GM18951 (cell line): ENCODE measurements around the gene CAMK1G.

Experiments
- POLR2A ChIP-seq: IDR thresholded peaks from 4 replicates; pipeline ENCODE4 v1.6.1; 2011; ENCODE audit warnings: mild to moderate bottlenecking; ENCODE audit not compliant: insufficient read length, insufficient read depth; ENCODE audit errors: extremely low read depth
- in situ Hi-C: fragments of 300-500 bp; cut with MboI; formaldehyde crosslinking; loops from one replicate; pipeline ENCODE4 v1.12.0; 2022; ENCODE audit warnings: low sequenced_read_pairs, mixed read lengths, inconsistent platforms; ENCODE audit not compliant: unreplicated experiment

CAMK1G gene

GRCh38 chr1:209614151-209614420, 30.6 kb downstream of the CAMK1G start:
- TF ChIP-seq POLR2A, result no peak
- in situ Hi-C loops, result no loop called here

- TF ChIP-seq POLR2A, result no peak
- in situ Hi-C loops, result no loop called here
Measured at GRCh38 chr1:209614906-209615305, 31.4 kb downstream of the CAMK1G start.

- in situ Hi-C loops, result no loop called here
- no peak for TF ChIP-seq POLR2A
Measured at GRCh38 chr1:209616366-209617046, 33.0 kb downstream of the CAMK1G start.

- TF ChIP-seq POLR2A, result no peak
- in situ Hi-C loops, result no loop called here
Measured at GRCh38 chr1:209617047-209617673, 33.6 kb downstream of the CAMK1G start.

- in situ Hi-C loops, result no loop called here
Measured at GRCh38 chr1:209617755-209618154, 34.2 kb downstream of the CAMK1G start.

GRCh38 chr1:209618291-209618690, 34.8 kb downstream of the CAMK1G start:
- in situ Hi-C loops, result no loop called here
- TF ChIP-seq POLR2A, result no peak

More at GRCh38 chr1:209617755-209618154, 34.2 kb downstream of the CAMK1G start:
- TF ChIP-seq POLR2A, result no peak

- TF ChIP-seq POLR2A, result no peak
- in situ Hi-C loops, result no loop called here
Measured at GRCh38 chr1:209618756-209619420, 35.4 kb downstream of the CAMK1G start.

GRCh38 chr1:209619696-209620486, 36.4 kb downstream of the CAMK1G start:
- in situ Hi-C loops, result no loop called here
- TF ChIP-seq POLR2A, result no peak

- in situ Hi-C loops, result no loop called here
- no peak for TF ChIP-seq POLR2A
Measured at GRCh38 chr1:209620487-209620884, 37.0 kb downstream of the CAMK1G start.

- in situ Hi-C loops, result no loop called here
Measured at GRCh38 chr1:209621286-209621685, 37.8 kb downstream of the CAMK1G start.

GRCh38 chr1:209621741-209622655, 38.5 kb downstream of the CAMK1G start:
- in situ Hi-C loops, result no loop called here

More at GRCh38 chr1:209621286-209621685, 37.8 kb downstream of the CAMK1G start:
- no peak for TF ChIP-seq POLR2A

More at GRCh38 chr1:209621741-209622655, 38.5 kb downstream of the CAMK1G start:
- TF ChIP-seq POLR2A, result no peak
